Activated T-helper 1 cell treated with anti-CD3 and anti-CD28 coated beads, Interleukin-12 subunit alpha, Interleukin-12 subunit beta, Interleukin-2, Interleukin-4 antibody, amounts not matched to agents 30 ng/mL and 10 ng/mL and 1 ng/mL, durations not matched to agents 14 hours and 24 hours and 36 hours (primary cell): Measurements from ENCODE around the gene RFXANK. TPM values are rescaled to one million over a fixed set of nuclear protein-coding genes. Genes with fewer than 3 reads are reported as not detected.

ENCODE experiments used
- DNase-seq: peaks from one replicate; pipeline ENCODE4 v3.0.0; 2021; ENCODE audit warnings: low spot score
- H3K27ac Mint-ChIP-seq: one replicate; pipeline ENCODE4 v1.8.0; 2021; ENCODE audit warnings: mild to moderate bottlenecking, mixed read lengths
- H3K27me3 Mint-ChIP-seq: one replicate; pipeline ENCODE4 v1.8.0; 2022; ENCODE audit warnings: mild to moderate bottlenecking, moderate library complexity, mixed read lengths; ENCODE audit not compliant: insufficient read depth
- H3K36me3 Mint-ChIP-seq: one replicate; pipeline ENCODE4 v1.8.0; 2021; ENCODE audit warnings: low read depth, mixed read lengths
- H3K4me1 Mint-ChIP-seq: one replicate; pipeline ENCODE4 v1.8.0; 2021; ENCODE audit warnings: low read depth, mixed read lengths
- H3K4me3 Mint-ChIP-seq: one replicate; pipeline ENCODE4 v1.8.0; 2021; ENCODE audit warnings: mild to moderate bottlenecking, moderate library complexity, mixed read lengths
- H3K9me3 Mint-ChIP-seq: one replicate; pipeline ENCODE4 v1.8.0; 2021; ENCODE audit warnings: mixed read lengths
- intact Hi-C: fragments of 100-400 bp; cut with micrococcal nuclease; formaldehyde crosslinking; loops from one replicate; pipeline ENCODE4 v1.15.1; 2024
- total RNA-seq: library from RNA; stranded (reverse); gene quantifications from 2 replicates; pipeline ENCODE4 v1.2.3, GENCODE V29; 2022

RFXANK gene
- total RNA-seq, 1 donor from 2014 or later = 103 TPM

GRCh38 chr19:19232261-19232721, 40.2 kb downstream of the RFXANK start:
- H3K4me3 Mint-ChIP-seq = no peak overlapping the region
- no peak overlapping the region for H3K27ac Mint-ChIP-seq
- intact Hi-C loops = no loop called here
- no peaks in the 10 kb centered on the region for H3K4me1 Mint-ChIP-seq
- no peak for DNase-seq
- peaks cover 14% of the 10 kb centered on the region for H3K9me3 Mint-ChIP-seq
- no peaks in the 10 kb centered on the region for H3K36me3 Mint-ChIP-seq
- peaks cover 7% of the 10 kb centered on the region for H3K27me3 Mint-ChIP-seq

- H3K9me3 Mint-ChIP-seq = peaks cover 14% of the 10 kb centered on the region
- no peaks in the 10 kb centered on the region for H3K4me1 Mint-ChIP-seq
- DNase-seq = no peak
- H3K36me3 Mint-ChIP-seq = no peaks in the 10 kb centered on the region
- intact Hi-C loops = no loop called here
- no peak overlapping the region for H3K4me3 Mint-ChIP-seq
- peaks cover 7% of the 10 kb centered on the region for H3K27me3 Mint-ChIP-seq
- no peak overlapping the region for H3K27ac Mint-ChIP-seq
Observed at GRCh38 chr19:19234220-19234816, 42.3 kb downstream of the RFXANK start.

GRCh38 chr19:19236173-19236572, 44.1 kb downstream of the RFXANK start:
- H3K4me1 Mint-ChIP-seq = no peaks in the 10 kb centered on the region
- H3K27me3 Mint-ChIP-seq = peaks cover 5% of the 10 kb centered on the region
- no peaks in the 10 kb centered on the region for H3K36me3 Mint-ChIP-seq
- H3K9me3 Mint-ChIP-seq = peaks cover 14% of the 10 kb centered on the region
- DNase-seq = no peak
- no peak overlapping the region for H3K4me3 Mint-ChIP-seq
- intact Hi-C loops = no loop called here
- no peak overlapping the region for H3K27ac Mint-ChIP-seq

GRCh38 chr19:19238126-19238894, 46.3 kb downstream of the RFXANK start:
- intact Hi-C loops = no loop called here
- DNase-seq = no peak
- H3K4me1 Mint-ChIP-seq = no peaks in the 10 kb centered on the region
- peaks cover 12% of the 10 kb centered on the region for H3K9me3 Mint-ChIP-seq
- H3K27ac Mint-ChIP-seq = no peak overlapping the region
- no peak overlapping the region for H3K4me3 Mint-ChIP-seq
- H3K27me3 Mint-ChIP-seq = peaks cover 5% of the 10 kb centered on the region
- no peaks in the 10 kb centered on the region for H3K36me3 Mint-ChIP-seq

- intact Hi-C loops = no loop called here
- Mint-ChIP-seq H3K4me3 (no peak overlapping the region), H3K9me3 (peaks cover 7% of the 10 kb centered on the region), H3K36me3 (no peaks in the 10 kb centered on the region), H3K27ac (no peak overlapping the region), H3K4me1 (no peaks in the 10 kb centered on the region), H3K27me3 (peaks cover 5% of the 10 kb centered on the region)
- no peak for DNase-seq
Observed at GRCh38 chr19:19239675-19240074, 47.6 kb downstream of the RFXANK start.

- intact Hi-C loops = no loop called here
- peaks cover 5% of the 10 kb centered on the region for H3K27me3 Mint-ChIP-seq
- H3K27ac Mint-ChIP-seq = no peak overlapping the region
- no peak overlapping the region for H3K4me3 Mint-ChIP-seq
- DNase-seq = no peak
- H3K9me3 Mint-ChIP-seq = peaks cover 7% of the 10 kb centered on the region
- no peaks in the 10 kb centered on the region for H3K4me1 Mint-ChIP-seq
- H3K36me3 Mint-ChIP-seq = no peaks in the 10 kb centered on the region
Observed at GRCh38 chr19:19240476-19240875, 48.4 kb downstream of the RFXANK start.

- intact Hi-C loops = no loop called here
Observed at GRCh38 chr19:19250196-19250801, 58.2 kb downstream of the RFXANK start.

More at GRCh38 chr19:19250196-19250801, 58.2 kb downstream of the RFXANK start:
- H3K4me1 Mint-ChIP-seq = no peaks in the 10 kb centered on the region
- DNase-seq = no peak
- H3K9me3 Mint-ChIP-seq = no peaks in the 10 kb centered on the region
- no peaks in the 10 kb centered on the region for H3K36me3 Mint-ChIP-seq
- H3K27me3 Mint-ChIP-seq = peaks cover 13% of the 10 kb centered on the region
- H3K27ac Mint-ChIP-seq = no peak overlapping the region
- no peak overlapping the region for H3K4me3 Mint-ChIP-seq

Other genes with a start within 250 kb of the RFXANK start
- 114 and 128 TPM in 2 replicates for gene SUGP2, start 158.7 kb upstream of the RFXANK start, total RNA-seq
- gene ARMC6, start 158.7 kb upstream of the RFXANK start, total RNA-seq = 54.9 and 56.5 TPM in 2 replicates
- gene SLC25A42, start 128.3 kb upstream of the RFXANK start, total RNA-seq = 7.8 and 10.8 TPM in 2 replicates
- 46.0 and 48.9 TPM in 2 replicates for gene TMEM161A, start 53.8 kb upstream of the RFXANK start, total RNA-seq
- gene MEF2B, start 22.0 kb upstream of the RFXANK start, total RNA-seq = 1.7 and 2.2 TPM in 2 replicates
- 37.8 and 38.6 TPM in 2 replicates for gene BORCS8, start 106 bp upstream of the RFXANK start, total RNA-seq
- 50.9 and 52.0 TPM in 2 replicates for gene NR2C2AP, start 11.2 kb downstream of the RFXANK start, total RNA-seq
- 0.20 TPM in 1 of 2 replicates, not detected in the other for gene NCAN, start 19.7 kb downstream of the RFXANK start, total RNA-seq
- gene TM6SF2, start 81.0 kb downstream of the RFXANK start, total RNA-seq = not detected in 2 replicates
- gene SUGP1, start 128.3 kb downstream of the RFXANK start, total RNA-seq = 76.3 and 79.8 TPM in 2 replicates
- gene MAU2, start 128.6 kb downstream of the RFXANK start, total RNA-seq = 71.4 and 73.4 TPM in 2 replicates
- gene GATAD2A, start 213.4 kb downstream of the RFXANK start, total RNA-seq = 139 and 142 TPM in 2 replicates